GM20000 (cell line): ENCODE results near the gene POLR3GL.

Experiments
- DNase-seq: peaks from one replicate; pipeline ENCODE4 v3.0.0; 2012; ENCODE audit warnings: low spot score
- CTCF ChIP-seq: IDR thresholded peaks from 2 replicates; pipeline ENCODE4 v1.5.1; 2012; ENCODE audit warnings: mild to moderate bottlenecking, control low read depth; ENCODE audit errors: extremely low read depth, missing control alignments

Gene POLR3GL

GRCh38 chr1:145983206-145983675 lies 18.8 kb downstream of the POLR3GL start:
- no peak for TF ChIP-seq CTCF
- no peak for DNase-seq

GRCh38 chr1:145983960-145984830 lies 19.7 kb downstream of the POLR3GL start:
- TF ChIP-seq CTCF = no peak
- no peak for DNase-seq

GRCh38 chr1:145985129-145985501 lies 20.6 kb downstream of the POLR3GL start:
- DNase-seq = no peak
- TF ChIP-seq CTCF = no peak

GRCh38 chr1:145985502-145986439 lies 21.3 kb downstream of the POLR3GL start:
- no peak for DNase-seq
- TF ChIP-seq CTCF = no peak

- no peak for TF ChIP-seq CTCF
- DNase-seq = no peak
These were observed 22.1 kb downstream of the POLR3GL start for GRCh38 chr1:145986551-145986950.

- no peak for DNase-seq
- no peak for TF ChIP-seq CTCF
These were observed 23.4 kb downstream of the POLR3GL start for GRCh38 chr1:145987926-145988325.

GRCh38 chr1:145988773-145989172 lies 24.3 kb downstream of the POLR3GL start:
- DNase-seq = no peak
- TF ChIP-seq CTCF = no peak
